Embryonic facial prominence (tissue), 1 donor: ENCODE measurements around the gene NECAB2.

Experiments used
- DNase-seq: peaks from one replicate; pipeline ENCODE4 v3.0.0-alpha.2; 2016; ENCODE audit errors: extremely low spot score

Gene NECAB2

GRCh38 chr16:83967838-83968305 is at the start of gene NECAB2:
Gene NECAB2, plus strand, starts transcription at chr16:83968244. Its CDS starts 405 bp downstream, at chr16:83968649.
- no peak for DNase-seq

DNA sequence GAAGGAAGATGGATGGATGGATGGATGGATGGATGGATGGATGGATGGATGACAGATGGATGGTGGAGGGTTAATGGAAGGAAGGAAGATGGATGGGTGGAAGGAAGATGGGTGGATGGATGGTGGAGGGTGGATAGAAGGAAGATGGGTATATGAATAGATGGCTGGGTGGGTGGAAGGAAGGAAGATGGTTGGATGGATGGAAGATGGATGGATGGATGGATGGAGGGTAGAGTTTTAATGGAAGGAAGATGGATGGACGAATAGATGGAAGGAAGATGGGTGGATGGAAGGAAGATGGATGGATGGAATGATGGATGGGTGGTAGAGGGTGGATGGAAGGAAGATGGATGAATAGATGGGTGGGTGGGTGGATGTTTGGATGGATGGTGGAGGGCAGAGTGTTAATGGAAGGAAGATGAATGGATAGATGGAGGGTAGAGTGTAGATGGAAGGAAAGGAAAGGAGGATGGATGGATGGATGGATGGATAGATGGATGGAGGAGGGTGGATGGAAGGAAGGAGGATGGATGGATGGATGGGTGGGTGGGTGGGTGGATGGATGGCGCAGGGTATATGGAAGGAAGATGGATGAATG is 47.1 kb upstream of the NECAB2 start:
- no peak for DNase-seq

- DNase-seq, result no peak
Observed at GRCh38 chr16:83923581-83924365, 44.3 kb upstream of the NECAB2 start.

- no peak for DNase-seq
Observed at GRCh38 chr16:83924686-83925085, 43.4 kb upstream of the NECAB2 start.

DNA sequence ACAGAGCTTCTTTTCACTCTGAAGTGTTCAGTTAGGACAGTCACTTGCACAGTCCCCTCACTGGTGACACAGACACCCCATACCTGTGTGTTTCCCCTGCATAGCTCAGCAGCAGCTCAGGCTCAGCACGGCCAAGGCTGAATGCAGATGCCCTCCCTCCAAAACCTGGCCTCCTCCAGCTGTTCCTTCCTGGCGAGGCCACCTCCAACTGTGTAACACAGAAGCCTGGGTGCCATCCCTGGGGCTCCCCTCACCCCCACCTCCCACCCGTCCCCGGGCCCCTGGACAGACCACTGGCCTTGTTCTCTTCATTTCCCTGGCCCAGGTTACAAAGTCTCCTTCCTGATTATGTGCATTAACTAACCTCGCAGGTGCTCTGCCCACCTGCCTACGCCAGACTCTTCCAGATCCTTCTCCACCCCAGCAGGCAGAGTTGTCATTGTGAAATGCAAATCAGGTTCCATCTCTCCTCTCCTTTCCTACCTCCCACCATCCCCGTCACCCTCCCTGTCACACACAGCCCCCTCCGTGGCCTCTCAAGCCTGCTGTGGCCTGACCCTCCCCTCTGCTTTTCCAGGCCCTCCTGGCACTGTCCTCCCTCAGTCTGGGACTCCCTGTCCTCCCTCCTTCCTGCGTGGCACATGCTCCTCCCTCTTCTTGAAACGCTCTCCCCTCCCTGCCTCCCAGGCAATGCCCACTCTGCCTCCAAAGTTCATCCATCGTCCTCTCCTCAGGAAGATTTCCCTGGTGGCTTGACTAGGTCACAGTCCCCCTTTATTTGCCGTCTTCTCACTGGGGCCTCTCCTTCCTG is 42.7 kb upstream of the NECAB2 start:
- DNase-seq, result no peak

- DNase-seq, result no peak
Observed at GRCh38 chr16:83925957-83926725, 41.9 kb upstream of the NECAB2 start.

DNA sequence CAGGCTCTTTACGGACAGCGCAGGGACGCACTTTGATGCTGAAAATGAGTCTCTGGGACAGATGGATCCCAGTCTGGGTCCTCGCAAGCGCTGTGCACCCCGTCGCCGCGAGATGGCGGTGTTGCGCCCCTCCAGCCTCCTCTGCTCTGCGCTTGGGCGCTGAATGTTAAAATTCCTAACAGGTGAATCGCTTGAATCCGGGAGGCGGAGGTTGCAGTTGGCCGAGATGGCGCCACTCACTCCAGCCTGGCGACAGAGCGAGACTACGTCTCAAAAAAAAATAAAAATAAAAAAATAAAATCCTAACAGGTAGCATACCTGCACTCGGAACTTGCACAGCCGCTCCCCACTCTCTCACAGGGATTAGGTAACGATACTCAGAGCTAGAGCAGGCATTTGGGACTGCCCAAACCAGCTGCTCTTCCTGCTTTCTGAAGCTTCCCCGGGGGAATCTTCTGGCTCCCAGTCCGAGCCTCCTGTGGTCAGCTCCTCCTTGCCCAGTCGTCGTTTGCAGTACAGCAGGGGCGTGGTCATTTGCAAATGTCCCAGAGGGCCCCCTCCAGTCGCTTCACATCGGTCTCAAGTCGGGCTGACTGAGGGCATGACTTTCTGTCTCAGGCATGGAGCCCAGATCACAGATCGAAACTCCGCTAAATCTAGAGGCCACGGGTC is 41.2 kb upstream of the NECAB2 start:
- no peak for DNase-seq

DNA sequence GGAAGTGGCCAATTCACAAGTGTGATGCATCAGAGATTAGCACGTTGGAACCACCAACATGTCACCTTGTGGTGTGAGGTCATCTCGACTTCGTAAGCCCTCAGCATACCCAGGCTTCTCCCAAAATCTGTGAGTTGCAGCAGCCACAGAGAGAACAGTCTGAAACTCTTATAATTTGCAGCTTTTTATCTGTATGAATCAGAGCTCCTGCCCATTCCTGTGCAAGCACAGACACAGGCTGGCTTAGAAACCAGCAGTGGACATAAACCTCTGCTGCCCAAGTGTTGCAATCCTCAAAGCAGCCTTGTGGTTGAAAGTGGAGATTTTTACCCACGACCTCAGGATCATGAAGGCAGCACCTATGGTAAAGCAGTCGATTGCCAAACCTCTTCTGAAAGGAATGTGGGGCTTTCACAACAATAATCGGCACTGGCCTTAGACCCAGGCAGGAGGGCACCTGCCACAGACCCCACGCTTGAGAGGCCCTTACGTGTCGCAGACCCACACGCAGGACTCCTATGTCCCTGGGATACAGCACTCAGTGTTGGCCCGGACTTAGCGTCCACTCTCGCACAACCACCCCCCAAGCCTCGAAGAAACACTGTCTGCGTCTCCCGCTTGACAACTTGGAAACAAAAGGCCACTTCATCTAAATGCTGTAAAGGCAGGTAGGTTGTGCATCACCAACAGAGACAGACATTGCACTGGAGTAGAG is 39.5 kb upstream of the NECAB2 start:
- no peak for DNase-seq

DNA sequence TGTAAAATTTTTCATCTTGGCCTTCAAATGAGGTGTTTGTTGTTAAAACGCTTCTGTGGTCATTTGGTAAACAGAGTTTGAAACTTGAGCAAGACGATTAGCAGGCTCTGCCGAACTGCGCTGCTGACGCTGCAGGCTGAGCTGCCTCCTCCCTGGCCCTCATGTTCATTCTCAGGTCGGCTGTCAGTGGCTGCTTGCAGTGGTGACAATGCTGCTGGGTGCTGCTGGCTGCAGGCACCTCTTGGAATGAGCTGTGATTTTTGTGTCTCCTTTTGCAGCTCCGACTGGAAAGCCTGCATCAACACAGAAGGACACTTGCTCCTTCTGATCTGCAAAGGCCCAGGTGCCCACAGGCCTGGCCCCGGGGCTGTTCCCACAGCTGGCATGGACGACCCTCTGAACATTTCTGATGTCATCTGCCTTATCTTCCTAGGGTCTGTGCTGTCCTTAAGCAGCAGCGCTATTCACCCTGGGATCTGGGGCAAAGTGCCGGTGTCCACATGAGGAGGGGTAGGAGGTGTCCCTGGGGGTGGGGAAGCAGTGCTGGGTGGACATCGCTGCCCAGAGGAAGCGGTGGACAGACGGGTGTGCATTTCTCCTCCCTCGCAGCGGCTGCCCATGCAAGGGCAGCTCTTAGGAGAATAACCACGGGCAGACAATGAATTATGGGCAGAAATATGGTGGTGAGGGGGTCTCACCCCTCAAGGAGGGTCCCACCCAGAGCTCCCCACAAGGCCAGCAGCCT is 38.1 kb upstream of the NECAB2 start:
- DNase-seq, result no peak

DNA sequence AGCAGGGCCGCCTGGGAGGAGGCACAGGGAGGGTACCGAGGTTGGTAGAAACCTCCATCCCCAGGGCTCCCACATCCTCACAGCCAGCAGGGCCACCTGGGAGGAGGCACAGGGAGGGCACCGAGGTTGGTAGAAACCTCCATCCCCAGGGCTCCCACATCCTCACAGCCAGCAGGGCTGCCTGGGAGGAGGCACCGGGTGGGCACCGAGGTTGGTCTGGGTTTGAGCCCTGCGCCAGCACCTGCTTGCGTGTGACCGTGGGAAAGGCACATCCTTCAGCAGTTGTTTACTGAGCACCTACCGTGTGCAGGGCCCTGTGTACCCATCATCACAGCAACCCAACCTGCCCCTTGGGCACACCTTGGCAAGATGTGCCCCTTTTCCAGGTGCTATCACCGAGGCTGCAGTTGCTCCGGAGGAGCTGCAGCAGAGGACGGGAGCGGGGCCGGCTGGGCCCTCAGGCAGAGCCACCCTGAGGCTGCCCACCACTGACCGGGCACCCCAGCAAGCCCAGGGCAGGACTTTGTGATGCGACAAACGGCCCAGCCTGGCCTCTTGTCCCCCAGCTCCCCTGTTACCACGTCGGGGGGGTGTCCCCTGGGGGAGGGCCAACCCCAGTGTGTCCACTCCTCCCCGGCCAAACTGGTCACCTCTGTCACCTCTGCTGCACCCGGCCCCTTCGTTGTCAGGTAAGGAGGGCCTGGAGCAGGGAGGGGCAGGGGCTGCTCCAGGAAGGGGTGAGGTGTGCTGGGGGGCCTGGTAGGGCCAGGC is 37.1 kb upstream of the NECAB2 start:
- DNase-seq, result no peak

GRCh38 chr16:83931556-83931955 is 36.5 kb upstream of the NECAB2 start:
- no peak for DNase-seq

GRCh38 chr16:83932304-83932703 is 35.7 kb upstream of the NECAB2 start:
- DNase-seq, result no peak

DNA sequence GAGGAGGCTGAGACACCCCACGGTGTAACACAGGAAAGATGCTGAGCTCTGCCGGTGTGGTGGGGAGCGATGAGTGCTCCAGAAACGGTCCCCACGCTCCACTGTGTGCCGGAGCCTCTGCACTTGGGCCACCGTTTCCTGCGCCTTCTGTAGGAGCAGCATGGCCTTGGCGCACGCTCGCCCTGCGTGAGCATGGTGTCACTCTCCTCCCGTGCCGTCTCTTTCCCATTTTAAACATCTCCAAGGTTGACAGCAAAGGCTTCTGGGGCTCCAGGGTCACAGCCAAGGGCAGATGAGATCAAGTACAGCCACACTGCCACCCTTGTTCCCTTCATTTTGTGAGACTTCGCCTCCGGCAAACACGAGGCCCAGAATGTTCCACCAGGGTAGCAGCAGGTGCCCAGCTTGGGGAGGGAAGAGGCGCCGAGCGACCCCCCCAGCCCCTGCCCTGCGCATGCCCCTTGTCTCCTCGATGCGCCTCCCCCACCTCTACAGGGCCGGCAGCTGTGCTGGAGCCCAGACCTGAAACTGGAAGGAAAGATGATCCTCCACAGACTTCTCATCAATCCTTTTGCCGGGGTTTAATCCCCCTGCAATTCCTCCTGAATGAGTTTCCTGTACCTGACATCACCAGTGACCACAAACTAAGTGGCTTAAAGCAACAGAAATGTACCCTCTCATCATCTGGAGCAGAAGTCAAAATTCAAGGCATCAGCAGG is 34.9 kb upstream of the NECAB2 start:
- no peak for DNase-seq

GRCh38 chr16:83933885-83934683 is 34.0 kb upstream of the NECAB2 start:
- DNase-seq, result no peak

- DNase-seq, result no peak
Observed at GRCh38 chr16:83934684-83934977, 33.4 kb upstream of the NECAB2 start.

DNA sequence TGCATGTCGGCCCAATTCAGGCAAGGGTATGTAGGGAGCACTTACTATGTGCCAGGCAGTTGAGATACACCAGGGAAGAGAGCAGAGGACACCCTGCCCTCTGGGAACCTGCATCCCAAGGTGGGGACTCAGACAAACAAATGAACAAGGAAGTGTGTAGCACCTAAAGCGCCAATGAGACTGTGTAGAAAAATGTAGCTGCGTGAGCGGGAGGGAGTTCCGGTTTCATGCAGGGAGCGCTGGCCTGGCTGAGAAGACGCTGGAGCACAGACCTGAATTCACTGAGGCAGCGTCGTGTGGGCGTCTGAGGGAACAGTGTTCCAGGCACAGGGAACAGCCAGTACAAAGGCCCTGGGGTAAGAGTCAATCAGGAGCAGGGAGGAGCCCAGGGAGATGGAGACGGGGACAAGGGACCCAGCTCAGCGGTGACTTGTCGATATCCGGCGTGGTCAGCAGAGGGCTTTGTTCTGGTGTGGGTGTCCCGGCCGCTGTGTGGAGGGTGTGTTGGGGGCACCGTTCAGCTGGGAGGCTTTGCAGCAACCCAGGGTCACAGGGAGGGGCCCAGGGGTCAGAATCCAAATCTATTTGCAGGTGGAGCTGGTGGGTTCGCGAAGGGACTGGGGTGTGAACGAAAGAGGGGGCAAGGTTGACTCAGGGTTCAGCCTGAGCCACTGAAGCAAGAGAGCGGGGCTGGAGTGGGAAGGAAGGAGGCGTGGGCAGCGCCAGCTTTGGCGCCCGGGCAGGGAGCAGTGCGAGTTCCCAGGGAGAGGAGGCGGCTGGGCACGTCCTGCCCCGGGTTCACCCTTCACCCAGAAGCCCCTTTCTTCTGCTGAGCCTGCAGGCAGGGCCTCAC is 32.8 kb upstream of the NECAB2 start:
- DNase-seq, result no peak

DNA sequence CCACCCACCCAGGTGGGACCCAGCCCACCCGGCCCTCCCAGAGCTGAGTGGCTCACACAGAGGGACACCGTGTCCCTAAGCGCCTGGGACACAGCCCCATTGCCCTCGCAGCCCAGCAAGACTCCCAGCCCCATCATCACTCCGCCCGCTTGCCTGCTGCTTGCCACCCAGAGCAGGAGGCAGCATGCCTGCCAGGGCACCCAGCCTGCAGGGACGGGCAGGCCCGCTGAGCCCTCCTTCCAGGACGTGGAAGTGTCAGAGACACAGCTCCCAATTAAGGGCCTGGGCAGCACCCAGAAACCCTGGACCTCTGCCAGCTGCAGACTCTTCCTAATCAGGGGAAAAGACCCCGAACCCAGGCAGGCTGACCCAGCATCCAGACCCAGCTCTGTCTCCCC is 32.2 kb upstream of the NECAB2 start:
- DNase-seq, result no peak
